ENCODE results near the gene NMNAT1. TPM values are rescaled to one million over a fixed set of nuclear protein-coding genes. Genes with fewer than 3 reads are reported as not detected.
"Not testable (repeated sequence)": the region's sequence is repeated elsewhere in the genome, so short reads cannot be mapped to it uniquely, and the experiment has no call there.

NMNAT1 gene
- total RNA-seq, 1 donor from 2014 or later = 20.8 TPM

- no peak for ATAC-seq
- no peak for DNase-seq
- intact Hi-C loops (cut with micrococcal nuclease) = no loop called here
Measured at GRCh38 chr1:9916452-9916851, 26.8 kb upstream of the NMNAT1 start.

- DNase-seq; intact Hi-C loops (cut with micrococcal nuclease); ATAC-seq: not testable (repeated sequence)
Measured at GRCh38 chr1:9917495-9917894, 25.8 kb upstream of the NMNAT1 start.

GRCh38 chr1:9917901-9918300, 25.4 kb upstream of the NMNAT1 start:
- ATAC-seq (no peak), DNase-seq (no peak)
- intact Hi-C loops (cut with micrococcal nuclease) = no loop called here

GRCh38 chr1:9920606-9921005, 22.7 kb upstream of the NMNAT1 start:
- intact Hi-C loops (cut with micrococcal nuclease) = no loop called here
- DNase-seq = no peak
- no peak for ATAC-seq

- intact Hi-C loops (cut with micrococcal nuclease) = no loop called here
- DNase-seq (no peak), ATAC-seq (peak; percentile 91)
Measured at GRCh38 chr1:9922342-9922741, 20.9 kb upstream of the NMNAT1 start.

- intact Hi-C loops (cut with micrococcal nuclease) = no loop called here
- DNase-seq (no peak), ATAC-seq (no peak)
Measured at GRCh38 chr1:9927259-9927658, 16.0 kb upstream of the NMNAT1 start.

- intact Hi-C loops (cut with micrococcal nuclease) = no loop called here
- no peak for DNase-seq
- ATAC-seq = peak; percentile 39
Measured at GRCh38 chr1:9929431-9930385, 13.6 kb upstream of the NMNAT1 start.

GRCh38 chr1:9942399-9942938, 806 bp upstream of the NMNAT1 start:
- intact Hi-C loops (cut with micrococcal nuclease) = no loop called here
- DNase-seq (no peak), ATAC-seq (peak; percentile 29)

GRCh38 chr1:9946315-9946714, 3.0 kb downstream of the NMNAT1 start:
- no peak for DNase-seq
- no peak for ATAC-seq
- intact Hi-C loops (cut with micrococcal nuclease) = no loop called here

- DNase-seq (no peak), ATAC-seq (no peak)
- intact Hi-C loops (cut with micrococcal nuclease) = no loop called here
Measured at GRCh38 chr1:9957726-9958125, 14.5 kb downstream of the NMNAT1 start.

- ATAC-seq (no peak), DNase-seq (no peak)
- intact Hi-C loops (cut with micrococcal nuclease) = no loop called here
Measured at GRCh38 chr1:9960011-9960410, 16.7 kb downstream of the NMNAT1 start.

GRCh38 chr1:9960706-9961562, 17.7 kb downstream of the NMNAT1 start:
- intact Hi-C loops (cut with micrococcal nuclease) = no loop called here
- DNase-seq (no peak), ATAC-seq (no peak)

- ATAC-seq (no peak), DNase-seq (no peak)
- intact Hi-C loops (cut with micrococcal nuclease) = no loop called here
Measured at GRCh38 chr1:9984253-9984652, 41.0 kb downstream of the NMNAT1 start.

- ATAC-seq (no peak), DNase-seq (no peak)
- intact Hi-C loops (cut with micrococcal nuclease) = no loop called here
Measured at GRCh38 chr1:9985001-9985400, 41.7 kb downstream of the NMNAT1 start.

GRCh38 chr1:9989773-9990172, 46.5 kb downstream of the NMNAT1 start:
- ATAC-seq = no peak
- intact Hi-C loops (cut with micrococcal nuclease) = no loop called here
- no peak for DNase-seq

GRCh38 chr1:9990944-9991343, 47.7 kb downstream of the NMNAT1 start:
- ATAC-seq (peak; percentile 72), DNase-seq (no peak)
- intact Hi-C loops (cut with micrococcal nuclease) = no loop called here

- intact Hi-C loops (cut with micrococcal nuclease) = no loop called here
- ATAC-seq = peak; percentile 39
- no peak for DNase-seq
Measured at GRCh38 chr1:9992910-9993309, 49.6 kb downstream of the NMNAT1 start.

- no peak for DNase-seq
- intact Hi-C loops (cut with micrococcal nuclease) = no loop called here
- ATAC-seq = no peak
Measured at GRCh38 chr1:9993561-9994075, 50.3 kb downstream of the NMNAT1 start.

All from left ventricle myocardium superior (tissue), 1 donor.